GF-D8 (cell line): ENCODE results near the gene RBBP9.
"Not testable (repeated sequence)": the region's sequence is repeated elsewhere in the genome, so short reads cannot be mapped to it uniquely, and the experiment has no call there.

Experiments
- DNase-seq: peaks from one replicate; lab custom pipeline; 2025; lab: John Stamatoyannopoulos, UW

RBBP9 gene

DNA sequence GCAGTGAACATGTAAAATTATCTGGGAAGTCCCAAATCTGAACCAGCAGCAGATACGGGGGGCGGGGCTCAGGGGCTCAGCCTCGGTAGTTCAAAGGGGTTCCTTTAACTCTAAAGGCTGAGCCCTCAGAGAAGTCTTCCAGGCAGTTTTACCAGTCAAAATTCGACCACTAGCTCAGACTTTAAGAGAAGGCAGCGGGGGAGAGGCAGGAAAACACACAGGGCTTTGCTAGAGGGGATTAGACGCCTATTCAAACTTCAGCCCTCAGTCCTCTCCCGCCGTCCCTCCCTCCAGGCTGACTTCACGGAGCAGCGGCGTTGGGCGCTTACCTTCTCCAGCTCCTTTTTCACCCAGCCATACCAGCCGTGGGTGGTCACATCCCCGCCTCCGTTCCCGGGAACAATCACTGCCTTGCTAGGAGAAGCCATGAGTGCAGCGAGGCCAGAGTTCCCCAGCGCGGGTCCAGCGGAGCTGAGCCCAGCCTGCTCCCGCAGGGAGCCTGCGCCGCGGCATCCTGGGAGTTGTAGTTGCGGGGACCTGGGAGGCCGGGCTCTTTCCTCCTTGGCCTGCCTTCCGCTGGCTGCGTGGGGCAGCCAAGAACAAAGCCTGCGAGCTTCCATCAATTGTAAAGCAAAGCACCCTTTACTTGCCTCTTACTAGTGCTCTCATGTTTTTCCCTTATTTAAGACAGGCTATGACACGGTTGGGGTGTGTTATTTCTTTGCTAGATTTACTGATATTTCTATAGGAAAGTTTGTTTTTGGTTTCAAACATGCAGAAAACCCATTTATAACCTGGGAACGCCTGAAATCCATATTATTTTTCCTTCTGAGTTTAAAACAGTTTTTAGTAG, at the start of gene RBBP9:
TSS of gene RBBP9 (minus strand) at position 486 of the 853 bp plus-strand sequence. CDS start at position 428, 58 bp downstream.
- DNase-seq: peak; percentile 47

DNA sequence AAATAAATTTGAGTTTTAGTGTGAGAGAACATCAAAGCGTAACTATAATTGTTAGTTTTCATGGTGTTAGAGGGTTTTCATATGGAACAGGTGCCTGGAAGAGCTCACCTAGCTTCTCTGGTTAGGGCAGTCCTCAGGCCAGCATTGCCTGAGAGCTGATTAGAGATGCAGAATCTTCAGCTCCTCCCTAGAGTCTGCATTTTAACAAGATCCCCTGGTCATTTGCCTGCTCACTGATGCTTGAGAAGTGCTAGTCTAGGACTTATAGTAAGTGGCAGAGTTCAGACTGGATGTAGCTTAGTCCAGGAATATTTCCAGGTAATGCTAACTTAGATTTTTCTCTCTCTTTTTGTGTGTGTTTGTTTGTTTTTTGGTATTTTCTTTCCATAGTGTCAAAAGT, 48.5 kb upstream of the RBBP9 start:
- no peak for DNase-seq

DNA sequence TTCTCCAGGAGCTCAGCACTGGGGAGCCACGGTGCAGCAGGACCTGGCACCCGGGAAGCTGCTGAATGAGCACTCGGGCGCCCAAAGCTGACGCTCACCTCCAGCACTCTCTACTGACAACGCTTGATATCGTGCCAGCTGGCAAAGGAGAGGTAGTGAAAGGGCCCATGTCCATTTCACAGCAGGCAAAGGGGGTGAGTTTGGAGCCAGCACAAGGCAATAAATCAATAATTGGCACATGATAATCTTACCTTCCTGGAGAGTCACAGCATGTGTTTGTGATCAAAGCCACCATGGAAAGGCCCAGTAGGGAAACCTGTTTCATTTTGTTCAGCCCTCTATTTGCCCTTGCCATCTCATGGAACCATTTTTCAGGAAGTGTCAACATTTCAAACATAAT, 46.9 kb upstream of the RBBP9 start:
- DNase-seq: no peak

DNA sequence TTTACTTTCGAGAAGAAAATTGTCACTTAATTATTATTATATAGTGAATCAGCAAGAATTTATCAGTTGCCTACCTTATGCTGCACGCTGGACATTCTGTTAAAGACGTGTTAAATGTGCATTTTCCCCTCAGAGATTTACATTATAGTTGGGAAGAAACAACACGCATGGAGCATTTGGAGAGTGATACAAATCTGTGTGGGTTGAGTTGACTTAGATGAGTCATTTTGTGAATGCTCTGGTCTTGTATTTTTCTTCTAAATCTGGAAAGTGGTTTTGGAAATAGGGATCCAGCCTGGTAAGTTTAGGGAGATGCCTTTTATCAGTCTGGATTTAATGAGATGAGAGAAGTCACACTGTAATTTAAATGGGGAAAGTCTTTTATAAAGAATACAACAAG, 46.2 kb upstream of the RBBP9 start:
- DNase-seq: no peak

DNA sequence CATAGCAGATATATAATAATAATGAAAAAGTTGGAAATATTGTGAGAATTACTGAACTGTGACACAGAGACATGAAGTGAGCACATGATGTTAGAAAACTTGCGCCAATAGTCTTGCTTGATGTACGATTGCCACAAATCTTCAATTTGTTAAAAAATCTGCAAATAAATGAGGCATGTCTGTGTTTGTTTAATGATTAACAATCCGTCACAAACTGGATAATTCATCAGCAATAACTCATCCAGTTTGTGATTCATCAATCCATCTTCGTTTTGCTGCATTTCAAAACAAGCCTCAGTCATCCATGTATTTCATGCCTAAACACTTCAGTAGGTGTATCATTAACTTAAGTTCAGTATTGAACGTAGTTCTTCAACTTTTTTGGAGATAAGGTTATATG, 44.7 kb upstream of the RBBP9 start:
- DNase-seq: no peak

DNA sequence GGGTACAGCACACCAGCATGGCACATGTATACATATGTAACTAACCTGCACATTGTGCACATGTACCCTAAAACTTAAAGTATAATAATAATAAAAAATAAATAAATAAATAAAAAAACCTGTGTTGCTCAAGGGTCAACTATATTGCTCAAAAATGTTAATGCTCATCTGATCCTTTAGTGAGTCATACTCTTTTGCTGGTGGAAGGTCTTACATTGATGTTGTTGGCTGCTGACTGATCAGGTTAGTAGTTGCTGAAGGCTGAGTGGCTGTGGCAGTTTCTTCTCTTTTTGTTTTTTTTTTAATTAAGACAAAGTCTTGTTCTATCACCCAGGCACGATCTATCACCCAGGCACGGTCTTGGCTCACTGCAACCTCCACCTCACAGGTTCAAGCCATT, 40.6 kb upstream of the RBBP9 start:
- no peak for DNase-seq

DNA sequence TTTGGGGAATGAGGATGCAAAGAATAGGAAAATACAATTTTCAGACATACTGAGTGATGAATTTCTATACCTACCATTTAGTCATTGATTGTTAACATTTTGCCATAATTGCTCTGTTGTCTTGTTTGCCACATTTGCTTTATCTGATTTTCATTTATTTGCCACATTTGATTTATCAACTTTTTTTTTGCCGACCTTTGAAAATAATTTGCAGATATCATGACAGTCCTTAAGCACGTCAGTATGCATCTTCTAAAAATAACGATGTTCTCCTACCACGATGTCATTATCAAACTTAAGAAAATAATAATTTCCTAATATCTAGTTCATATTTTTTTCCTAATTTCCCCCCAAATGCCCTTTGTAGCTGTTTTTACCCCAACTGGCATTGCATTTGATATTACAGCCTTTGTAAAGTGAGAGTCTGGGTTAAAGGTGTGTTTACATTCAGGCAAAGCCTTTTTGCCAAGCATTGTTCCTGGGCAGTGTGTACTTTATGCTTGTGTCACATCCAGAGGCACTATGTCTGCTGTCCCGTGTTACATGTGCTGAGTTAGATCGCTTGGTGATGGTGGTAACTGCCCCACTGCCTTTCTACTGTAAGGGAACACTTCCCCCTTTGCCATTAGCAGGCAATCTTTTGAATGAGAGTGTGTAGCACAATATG, 37.1 kb upstream of the RBBP9 start:
- DNase-seq: no peak

DNA sequence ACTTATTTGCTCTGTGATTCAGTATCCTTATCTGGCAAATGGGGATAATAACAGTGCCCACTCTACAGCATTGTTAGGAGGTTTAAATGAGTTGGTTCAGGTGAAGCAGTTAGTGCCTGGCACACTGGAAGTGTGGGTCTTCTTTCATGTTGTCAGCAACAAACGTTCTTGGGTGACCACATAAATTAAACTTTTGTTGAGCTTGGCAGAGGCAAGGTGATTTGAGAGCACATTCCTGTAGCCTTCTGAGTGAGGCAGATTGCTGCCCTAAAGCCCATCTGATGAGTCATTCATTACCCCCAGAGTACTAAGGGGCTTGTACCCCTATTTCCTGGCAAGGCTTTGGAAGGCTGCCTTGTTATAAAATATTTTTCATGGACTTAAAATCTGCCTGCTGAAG, 36.5 kb upstream of the RBBP9 start:
- DNase-seq: no peak

DNA sequence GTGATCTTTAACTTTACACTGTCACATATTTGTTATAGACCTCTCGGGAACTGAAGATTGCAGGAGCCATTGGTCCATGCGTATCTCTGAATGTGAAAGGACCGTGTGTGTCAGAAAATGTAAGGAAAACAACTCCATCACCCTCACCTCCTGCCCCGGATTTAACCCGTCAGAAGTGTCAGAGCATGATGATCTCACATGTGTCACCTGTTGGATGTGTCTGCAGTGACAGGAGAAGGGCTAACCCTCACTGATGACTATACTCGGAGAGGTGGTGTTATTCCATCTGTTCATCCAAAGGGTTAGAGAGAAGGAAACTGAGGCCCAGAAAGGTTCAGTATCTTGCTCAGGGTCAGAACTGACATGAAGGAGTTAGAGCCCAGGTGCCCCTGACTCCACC, 35.6 kb upstream of the RBBP9 start:
- DNase-seq: no peak

DNA sequence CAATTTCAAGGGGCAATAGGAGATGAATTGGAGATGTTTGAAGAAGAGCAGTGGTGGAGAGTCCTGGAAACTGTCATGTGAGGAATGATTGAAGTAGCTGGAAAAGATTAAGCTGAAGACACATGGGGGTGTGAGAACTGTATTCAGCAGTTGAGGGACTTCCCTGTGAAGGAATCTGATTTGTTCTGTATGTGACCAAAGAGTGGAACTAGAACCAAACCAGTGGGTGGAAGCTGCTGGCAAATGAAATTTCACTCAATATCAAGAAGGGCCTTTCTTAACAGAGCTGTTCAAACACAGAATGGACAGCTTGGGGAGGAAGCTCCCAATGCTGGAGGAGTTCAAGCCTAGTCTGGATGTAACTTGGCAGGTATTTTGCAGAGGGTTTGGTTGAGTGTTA, 32.0 kb upstream of the RBBP9 start:
- DNase-seq: no peak

DNA sequence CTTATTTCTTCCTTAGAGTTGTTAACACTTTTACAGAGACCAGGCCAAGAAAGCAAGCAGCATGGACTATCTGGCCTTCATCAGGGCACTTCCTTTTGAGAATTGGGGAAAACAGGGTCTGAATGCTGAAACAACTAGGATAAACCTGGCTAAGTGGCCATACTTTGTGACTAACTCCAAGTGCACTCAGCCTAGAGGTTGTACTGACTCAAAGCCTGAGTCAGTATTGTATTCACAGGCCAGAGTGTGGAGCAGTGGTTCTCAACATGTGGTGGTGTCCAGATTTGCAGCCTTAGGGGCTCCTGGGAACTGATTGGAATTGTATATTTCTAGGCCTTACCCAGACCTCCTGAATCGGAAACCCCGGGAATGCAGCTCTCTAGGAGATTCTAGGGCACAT, 30.8 kb upstream of the RBBP9 start:
- no peak for DNase-seq

DNA sequence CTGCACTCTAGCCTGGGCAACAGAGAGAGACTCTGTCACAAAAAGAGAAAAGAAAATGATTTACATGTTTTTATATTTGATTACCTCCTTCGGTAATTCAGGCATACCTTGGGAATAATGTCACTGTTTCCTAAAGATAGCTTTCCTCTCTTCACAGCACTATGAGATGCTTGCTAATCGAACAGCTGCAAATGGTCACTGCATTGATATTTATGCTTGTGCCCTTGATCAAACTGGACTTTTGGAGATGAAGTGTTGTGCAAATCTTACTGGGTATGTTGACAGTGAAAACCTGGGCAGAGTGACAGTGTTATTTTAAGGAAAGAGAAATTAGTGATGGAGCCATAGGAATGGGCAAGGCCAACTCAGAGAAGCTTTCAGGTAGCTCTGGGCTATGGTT, 30.3 kb upstream of the RBBP9 start:
- no peak for DNase-seq

DNA sequence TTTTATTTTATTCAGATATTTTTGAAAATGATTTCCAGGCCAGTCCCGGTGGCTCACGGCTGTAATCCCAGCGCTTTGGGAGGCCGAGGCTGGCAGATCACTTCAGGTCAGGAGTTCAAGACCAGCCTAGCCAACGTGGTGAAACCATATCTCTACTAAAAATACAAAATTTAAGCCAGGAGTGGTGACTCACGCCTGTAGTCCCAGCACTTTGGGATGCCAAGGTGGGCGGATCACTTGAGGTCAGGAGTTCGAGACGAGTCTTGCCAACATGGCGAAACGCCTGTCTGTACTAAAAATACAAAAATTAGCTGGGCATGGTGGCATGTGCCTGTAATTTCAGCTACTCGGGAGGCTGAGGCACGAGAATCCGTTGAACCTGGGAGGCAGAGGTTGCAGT, 29.7 kb upstream of the RBBP9 start:
- not testable (repeated sequence) for DNase-seq

DNA sequence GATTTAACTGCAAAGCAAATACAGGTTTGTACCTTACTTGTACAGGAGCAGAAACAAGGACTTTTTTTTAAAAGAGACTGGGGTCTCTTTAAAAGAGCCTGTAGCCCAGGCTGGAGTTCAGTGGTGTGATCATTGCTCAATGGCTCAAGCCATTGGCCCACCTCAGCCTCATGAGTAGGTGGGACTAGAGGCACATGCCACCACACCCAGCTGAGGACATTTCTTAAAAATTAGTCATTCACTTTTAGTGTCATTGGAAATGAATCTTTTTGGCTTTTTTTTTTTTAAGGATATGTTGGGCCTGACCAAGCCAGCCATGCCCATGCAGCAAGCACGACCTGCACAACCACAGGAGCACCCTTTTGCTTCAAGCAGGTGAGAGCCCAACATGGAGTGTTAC, 27.6 kb upstream of the RBBP9 start:
- DNase-seq: no peak

DNA sequence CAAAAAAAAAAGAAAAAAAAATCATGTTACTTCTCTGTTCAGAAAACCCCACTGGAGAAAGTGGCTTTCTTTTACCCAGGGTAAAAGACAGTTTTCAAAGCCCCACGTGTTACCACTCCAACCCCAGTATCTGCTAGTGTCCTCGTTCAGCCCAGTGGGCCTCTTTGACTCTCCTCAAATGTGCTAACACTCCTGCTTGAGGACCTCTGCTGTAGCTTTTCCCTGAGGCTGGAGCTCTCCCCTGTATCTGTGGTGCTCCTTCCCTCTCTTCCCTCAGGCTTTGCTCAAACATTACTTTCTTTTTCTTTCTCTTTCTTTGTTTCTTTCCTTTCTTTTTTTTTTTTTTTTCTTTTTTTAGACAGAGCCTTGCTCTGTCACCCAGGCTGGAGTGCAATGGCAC, 26.0 kb upstream of the RBBP9 start:
- DNase-seq: no peak

DNA sequence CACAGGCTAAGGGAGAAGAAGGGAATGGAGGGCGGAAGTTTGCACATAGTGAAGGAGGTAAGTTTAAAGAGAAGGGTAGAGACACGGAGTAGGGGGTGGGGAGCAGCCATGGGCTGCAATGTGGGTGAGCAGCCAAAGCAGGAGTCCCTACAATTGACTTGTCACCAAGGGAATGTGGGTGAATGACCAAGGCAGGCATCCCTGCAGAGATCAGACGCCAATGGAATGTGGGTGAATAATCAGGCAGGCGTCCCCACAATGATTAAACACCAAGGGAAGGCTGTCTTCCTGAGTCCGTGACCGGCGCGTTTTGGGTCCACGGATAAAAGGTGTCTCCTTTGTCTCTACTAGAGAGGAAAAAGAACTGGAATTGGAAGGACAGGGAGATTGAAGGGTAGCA, 25.0 kb upstream of the RBBP9 start:
- not testable (repeated sequence) for DNase-seq

DNA sequence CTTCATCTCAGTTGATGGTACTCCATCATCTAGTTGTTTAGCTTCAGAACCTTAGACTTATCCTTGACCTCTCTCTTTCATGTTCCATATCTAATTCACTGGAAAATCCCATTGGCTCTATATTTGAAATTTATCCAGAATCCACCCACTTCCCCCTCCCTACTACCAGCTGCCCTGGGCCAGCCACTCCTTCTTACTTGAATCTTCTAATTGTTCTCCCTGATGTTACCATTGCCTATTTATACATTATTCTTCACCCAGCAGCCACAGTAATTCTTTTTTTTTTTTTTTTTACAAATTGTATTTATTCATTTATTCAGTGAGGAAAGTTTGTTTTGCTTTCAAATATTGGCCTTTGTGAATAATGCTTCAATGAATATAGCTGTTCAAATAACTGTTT, 18.9 kb upstream of the RBBP9 start:
- no peak for DNase-seq

DNA sequence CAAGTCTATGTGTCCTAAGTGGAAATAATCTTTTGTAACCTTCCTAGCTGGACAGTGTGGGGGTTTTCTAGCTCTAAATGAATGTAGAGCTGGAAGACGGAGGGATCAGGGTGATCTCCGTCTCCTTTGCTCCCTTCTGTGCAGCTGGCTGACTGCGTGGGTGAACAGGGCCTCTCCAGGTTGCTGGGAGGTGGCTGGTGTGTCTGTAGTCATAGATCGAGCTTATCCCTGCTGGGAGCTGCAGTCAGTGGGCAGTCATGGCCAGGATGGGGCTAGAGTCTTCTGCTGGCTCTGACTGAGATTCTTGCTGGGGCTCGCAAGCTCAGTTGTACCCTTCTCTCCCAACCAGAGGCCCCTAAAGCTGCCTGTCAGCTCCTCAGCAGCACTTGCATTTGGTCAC, 17.1 kb upstream of the RBBP9 start:
- no peak for DNase-seq

DNA sequence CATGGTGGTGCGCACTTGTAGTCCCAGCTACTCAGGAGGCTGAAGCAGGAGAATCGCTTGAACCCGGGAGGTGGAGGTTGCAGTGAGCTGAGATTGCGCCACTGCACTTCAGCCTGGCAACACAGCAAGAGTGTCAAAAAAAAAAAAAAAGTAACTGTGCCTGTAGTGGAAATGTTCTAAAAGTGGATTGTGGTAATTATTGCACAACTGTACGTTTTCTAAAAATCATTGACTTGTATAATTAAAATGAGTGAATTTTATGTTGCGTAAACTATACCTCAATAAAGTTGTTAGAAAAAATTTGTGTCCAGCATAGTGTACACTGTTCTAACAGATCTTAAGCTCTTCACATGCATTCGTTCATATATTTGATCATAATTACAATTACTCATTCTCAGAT, 16.2 kb upstream of the RBBP9 start:
- DNase-seq: no peak

DNA sequence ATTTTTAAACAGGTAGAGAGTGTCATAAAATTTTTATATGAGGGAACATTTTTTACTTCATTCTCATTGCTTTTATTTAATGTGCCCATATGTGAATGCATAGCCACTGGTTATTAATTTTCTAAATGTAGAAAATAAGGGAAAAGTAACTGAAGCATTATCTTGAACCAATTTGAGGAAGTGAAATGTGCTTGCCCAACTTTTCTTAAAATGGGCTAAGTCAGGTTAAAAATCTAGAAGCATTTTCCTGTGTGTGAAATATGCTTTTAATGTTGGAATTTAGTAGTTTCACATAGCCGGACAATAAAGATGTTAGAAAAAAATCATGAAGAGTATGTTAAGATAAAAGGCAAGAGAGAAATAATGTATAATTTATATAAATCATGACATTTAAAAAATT, 14.5 kb upstream of the RBBP9 start:
- DNase-seq: peak; percentile 57

DNA sequence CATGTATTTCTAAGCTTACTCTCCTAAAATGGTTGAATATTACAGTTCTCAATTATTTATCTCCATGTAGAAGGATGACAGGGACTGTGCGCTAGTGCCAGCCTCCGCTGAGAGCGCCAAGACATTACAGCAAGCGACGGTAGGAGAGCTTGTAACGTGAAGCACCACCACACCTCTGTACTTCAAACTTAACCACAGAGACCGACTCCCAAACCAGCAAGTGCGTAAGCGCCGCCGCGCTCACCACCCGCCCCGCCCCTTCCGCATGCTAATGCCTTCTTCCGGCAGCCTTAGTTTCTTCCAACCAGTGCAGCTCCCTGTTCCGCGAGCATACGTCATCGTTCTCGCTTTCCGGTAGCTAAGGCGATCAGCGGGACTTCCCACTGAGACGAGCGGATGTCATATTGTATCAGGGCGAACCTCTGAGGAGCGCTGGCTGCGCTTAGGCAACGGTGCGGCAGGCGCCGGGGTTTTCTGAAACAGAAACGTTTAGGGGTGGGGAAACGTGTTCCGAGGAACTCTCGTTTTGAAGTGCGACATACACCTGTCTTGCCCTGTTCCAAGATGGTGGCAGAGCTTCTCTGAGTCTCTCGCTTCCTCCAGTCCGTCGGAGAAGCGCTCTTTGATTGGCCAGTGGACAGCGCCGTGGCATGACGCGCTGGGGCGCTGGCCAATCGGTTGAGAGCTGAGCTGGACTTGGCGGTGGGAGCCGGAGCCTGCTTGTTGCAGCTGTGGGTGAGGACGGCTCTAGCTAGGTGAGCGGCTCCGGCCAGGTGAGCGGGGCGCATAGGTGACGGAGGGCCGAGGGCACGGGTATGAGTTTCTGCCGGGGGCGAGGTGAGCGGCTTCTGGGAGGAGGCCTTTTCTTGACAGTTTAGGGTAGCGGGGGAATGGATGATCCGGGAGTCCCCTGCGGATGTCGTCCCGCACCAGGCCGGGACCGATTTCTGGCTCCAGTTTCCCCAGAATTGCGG, 10.5 kb upstream of the RBBP9 start, which contains the start of gene SEC23B:
TSS of gene SEC23B (plus strand) at position 723 of the 974 bp plus-strand sequence. CDS start 2,896 bp downstream, outside the sequence.
- peak; percentile 92 for DNase-seq

DNA sequence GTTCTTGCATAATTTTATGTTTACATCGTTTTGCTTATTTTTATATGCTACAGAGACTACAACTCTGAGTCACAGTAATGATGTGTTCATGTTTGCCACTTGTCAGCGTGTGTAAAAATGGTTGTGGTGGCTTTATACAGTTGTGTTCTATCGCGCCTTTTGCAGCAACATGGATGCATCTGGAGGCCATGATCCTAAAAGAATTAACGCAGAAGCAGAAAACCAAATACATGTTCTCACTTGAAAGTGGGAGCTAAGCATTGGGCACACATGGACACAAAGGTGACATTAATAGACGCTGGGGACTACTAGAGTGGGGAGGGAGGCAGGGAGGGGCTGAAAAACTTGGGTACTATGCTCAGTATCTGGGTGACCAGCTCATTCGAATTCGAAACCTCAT, 9.7 kb upstream of the RBBP9 start:
- no peak for DNase-seq
